Stomach (tissue), 4 donors: ENCODE results near the gene LYZL4.

Experiments
- POLR2AphosphoS5 ChIP-seq, 3 donors: sonication (generic); formaldehyde crosslinking; IDR thresholded peaks; one replicate each; pipeline ENCODE4 v1.6.1; 2016; ENCODE audit warnings: antibody characterized with exemption in 3 of 3
- TF ChIP-seq, protein P1 (sequence below), 7 experiments: fragments of 450-650 bp in 4 of 7; fragments of 200-600 bp in 3 of 7; sonication (generic) in 3 of 7; IDR thresholded peaks; one replicate each; pipeline ENCODE4 v1.5.1; 2016 to 2019; ENCODE audit warnings: antibody characterized with exemption in 7 of 7, control low read depth in 2 of 7, mild to moderate bottlenecking in 1 of 7

DNA sequence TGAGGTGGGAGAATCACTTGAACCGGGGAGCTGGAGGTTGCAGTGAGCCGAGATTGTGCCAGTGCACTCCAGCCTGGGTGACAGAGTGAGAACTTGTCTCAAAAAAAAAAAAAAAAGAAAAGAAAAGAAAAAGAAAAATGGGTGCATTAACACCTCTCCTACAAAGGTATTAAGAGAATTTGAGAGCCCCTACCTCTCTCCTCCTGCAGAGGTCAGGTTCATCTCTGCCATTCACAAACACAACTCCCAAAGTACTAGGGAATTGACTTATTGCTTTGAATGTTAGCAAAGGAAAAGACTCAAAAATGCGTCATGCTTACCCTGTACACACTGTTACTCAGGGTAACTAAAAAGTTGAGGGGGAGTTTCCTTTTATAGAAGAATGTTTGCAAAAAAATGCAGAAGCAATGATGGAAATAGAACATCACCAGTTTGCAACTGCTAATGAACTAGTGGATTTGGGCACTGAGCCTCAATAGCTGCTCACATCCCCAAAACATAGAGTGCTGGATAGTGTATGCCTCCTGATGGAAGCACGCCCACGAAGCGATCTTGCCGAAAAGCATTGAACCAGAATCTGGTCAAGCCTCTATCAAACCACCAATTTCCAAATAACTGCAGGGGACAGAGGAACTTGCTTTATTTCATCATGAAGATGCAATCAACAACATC is 15.5 kb upstream of the LYZL4 start:
- TF ChIP-seq POLR2AphosphoS5 (IDR thresholded peaks at IDR 0.05), result no peak
- TF ChIP-seq, protein P1, sequence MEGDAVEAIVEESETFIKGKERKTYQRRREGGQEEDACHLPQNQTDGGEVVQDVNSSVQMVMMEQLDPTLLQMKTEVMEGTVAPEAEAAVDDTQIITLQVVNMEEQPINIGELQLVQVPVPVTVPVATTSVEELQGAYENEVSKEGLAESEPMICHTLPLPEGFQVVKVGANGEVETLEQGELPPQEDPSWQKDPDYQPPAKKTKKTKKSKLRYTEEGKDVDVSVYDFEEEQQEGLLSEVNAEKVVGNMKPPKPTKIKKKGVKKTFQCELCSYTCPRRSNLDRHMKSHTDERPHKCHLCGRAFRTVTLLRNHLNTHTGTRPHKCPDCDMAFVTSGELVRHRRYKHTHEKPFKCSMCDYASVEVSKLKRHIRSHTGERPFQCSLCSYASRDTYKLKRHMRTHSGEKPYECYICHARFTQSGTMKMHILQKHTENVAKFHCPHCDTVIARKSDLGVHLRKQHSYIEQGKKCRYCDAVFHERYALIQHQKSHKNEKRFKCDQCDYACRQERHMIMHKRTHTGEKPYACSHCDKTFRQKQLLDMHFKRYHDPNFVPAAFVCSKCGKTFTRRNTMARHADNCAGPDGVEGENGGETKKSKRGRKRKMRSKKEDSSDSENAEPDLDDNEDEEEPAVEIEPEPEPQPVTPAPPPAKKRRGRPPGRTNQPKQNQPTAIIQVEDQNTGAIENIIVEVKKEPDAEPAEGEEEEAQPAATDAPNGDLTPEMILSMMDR (IDR thresholded peaks at IDR 0.05), result no peak
